ENCODE results near the gene ATP8B3.

GRCh38 chr19:1791879-1792278, 20.2 kb downstream of the ATP8B3 start:
- TF ChIP-seq CTCF (conservative IDR thresholded peaks at IDR 0.05 in 1 of 2, IDR thresholded peaks at IDR 0.05 in 1 of 2; ENCODE audit: low read depth in 1 of 2, low read length in 2 of 2) (no peak), EZH2 (IDR thresholded peaks at IDR 0.05; ENCODE audit: low read length, missing control alignments) (no peak)

All from fibroblast of lung (primary cell).